Stimulated activated CD8-positive, alpha-beta memory T cell treated with anti-CD3 and anti-CD28 coated beads, Interleukin-7, amount 100 ng/mL, for 4 hours (primary cell): ENCODE results near the gene DNMBP.
"Not testable (repeated sequence)": the region's sequence is repeated elsewhere in the genome, so short reads cannot be mapped to it uniquely, and the experiment has no call there.

Experiments
- DNase-seq, 2 donors: peaks; one replicate each; pipeline ENCODE4 v3.0.0-alpha.2; 2020; ENCODE audit warnings: low read depth in 2 of 2

Gene DNMBP

DNA sequence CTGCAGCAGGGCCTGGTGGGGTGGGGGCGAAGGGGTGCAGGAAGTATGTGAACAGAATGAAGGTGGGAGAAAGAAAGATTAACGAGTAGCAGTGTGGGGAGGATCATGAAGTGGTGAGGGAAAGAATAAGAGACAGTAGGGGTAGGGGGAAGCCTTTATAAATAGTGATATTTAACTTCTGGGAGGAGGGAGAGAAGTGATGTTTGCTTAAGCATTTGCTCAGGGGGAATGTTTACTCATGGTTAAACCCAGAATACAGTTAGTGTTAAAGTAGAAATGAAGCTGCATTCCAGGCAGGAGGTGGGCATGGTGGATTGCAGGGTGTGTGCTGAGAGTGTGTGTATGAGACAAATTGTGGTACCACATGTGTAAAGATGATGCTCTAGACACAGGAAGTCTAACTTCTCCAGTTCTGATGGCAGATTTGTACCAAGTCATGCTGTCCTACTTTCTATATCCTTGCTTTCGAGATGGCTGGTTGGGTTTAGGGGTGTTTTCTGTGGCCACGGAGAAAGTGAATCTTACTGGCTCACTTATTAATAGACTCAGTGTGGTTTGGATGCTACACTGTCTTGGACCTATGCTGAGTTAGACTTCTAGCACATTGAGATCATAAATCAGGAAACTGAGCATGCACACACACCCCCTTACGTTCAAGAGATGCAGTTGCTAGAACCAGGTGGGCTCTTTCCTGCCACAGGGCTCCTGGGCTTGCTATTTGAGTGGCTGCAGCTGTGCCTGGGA lies 10.6 kb upstream of the DNMBP start:
- no peak for DNase-seq

DNA sequence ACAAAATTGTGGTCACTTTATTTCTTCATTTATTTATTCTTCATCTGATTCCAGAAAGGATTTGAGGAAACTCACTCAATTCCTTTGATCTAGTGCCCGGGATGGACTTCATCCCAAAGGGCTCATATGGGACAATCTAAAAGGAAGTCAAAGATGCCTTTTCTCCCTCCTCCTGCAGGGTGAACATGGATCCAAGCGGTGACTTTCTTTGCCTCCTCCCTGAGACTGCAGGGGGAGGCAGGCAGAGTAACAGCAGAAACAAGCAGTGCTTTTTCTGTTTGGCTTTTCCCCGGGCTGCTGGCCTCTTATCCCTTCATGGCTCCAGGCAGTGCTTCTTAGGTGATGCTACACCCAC lies 10.0 kb upstream of the DNMBP start:
- DNase-seq = no peak

DNA sequence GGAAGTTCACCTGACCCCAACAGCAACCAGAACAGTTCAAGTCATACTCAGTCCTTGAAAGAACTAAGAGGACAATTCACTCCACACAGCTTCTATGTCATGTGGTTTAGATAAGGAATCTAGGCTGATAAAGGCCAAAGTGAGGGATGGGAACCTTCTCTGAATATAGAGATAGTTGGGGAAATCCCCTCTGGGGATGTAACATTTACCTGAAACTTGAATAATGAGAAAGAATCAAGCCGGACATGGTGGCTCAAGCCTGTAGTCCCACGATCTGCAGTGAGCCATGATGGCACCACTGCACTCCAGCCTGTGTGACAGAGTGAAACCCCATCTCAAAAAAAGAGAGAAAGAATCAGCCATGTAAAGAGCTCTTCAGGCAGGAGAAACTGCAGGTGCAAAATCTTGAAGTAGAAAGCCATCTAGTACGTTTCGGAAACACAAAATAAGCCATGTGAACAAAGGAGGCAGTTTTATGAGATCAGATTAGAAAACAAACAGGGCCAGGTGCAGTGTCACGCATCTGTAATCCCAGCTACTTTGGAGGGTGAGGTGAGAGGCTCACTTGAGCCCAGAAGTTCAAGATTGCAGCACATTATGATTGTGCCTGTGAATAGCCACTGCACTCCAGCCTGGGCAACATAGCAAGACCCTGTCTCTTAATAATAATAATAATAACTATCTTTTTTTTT lies 4.5 kb upstream of the DNMBP start:
- no peak for DNase-seq

- no peak for DNase-seq
Observed at GRCh38 chr10:100013621-100014020, 3.9 kb upstream of the DNMBP start.

DNA sequence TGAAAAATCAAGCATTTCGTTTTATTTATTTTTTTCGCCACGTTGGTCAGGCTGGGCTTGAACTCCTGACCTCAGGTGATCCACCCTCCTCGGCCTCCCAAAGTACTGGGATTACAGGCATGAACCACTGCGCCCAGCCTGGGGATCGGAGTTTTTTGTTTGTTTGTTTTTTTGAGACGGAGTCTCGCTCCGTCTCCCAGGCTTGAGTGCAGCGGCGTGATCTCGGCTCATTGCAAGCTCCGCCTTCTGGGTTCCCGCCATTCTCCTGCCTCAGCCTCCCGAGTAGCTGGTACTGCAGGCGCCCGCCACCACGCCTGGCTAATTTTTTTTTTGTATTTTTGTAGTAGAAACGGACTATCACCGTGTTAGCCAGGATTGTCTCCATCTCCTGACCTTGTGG lies 2.2 kb upstream of the DNMBP start:
- not testable (repeated sequence) for DNase-seq

DNA sequence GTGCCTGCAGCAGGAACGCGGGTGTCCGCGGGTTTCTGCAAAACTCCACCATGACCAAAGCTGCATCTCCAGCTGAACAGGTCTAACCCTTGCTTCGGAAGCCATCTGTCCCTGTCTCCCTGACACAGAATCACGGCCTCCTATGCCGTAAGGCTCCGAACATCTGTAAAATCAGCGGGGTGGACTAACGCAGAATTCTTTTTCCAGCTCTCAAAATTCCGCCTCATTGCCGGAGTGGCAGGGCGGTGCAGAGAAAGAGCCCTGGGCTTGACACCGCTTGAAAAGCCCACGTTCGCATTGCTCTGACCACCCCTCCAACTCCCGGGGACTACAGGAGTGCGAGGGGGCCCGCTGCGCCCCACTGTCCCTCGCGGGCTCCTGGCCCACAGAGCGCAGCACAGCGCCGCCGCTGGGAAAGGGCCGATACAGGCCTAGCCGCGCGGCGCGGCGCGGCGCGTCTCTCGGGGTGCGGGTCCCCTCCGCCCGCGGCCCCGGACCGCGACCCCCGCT lies 409 bp downstream of the DNMBP start:
- DNase-seq = no peak

DNA sequence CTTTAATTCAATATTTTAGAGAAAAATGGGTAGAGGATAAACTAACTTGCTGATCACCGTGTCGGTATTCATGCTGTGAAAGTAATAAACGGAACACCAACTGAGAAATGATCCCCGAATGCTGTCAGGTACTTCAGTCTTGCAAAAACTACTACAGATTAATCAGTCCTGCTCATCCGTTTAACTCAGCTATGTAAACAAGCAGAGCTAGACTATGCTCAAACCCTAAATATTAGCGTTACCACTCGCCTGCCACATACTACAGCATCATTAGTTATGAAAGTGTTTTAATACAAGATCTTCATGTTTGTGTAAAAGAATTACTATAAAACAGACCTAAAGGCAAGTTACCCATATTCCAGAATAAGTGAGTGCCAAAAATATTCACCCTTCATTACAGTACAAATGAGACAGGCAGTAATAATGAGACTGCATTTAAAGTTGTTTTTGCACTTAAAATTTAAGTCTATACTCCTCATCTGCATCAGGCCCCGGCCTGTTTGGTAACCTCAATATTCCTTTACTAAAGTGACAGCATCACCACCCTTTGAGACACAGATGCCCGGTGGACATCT lies 952 bp downstream of the DNMBP start:
- DNase-seq = no peak

GRCh38 chr10:100008142-100008522 lies 1.6 kb downstream of the DNMBP start:
- no peak for DNase-seq

DNA sequence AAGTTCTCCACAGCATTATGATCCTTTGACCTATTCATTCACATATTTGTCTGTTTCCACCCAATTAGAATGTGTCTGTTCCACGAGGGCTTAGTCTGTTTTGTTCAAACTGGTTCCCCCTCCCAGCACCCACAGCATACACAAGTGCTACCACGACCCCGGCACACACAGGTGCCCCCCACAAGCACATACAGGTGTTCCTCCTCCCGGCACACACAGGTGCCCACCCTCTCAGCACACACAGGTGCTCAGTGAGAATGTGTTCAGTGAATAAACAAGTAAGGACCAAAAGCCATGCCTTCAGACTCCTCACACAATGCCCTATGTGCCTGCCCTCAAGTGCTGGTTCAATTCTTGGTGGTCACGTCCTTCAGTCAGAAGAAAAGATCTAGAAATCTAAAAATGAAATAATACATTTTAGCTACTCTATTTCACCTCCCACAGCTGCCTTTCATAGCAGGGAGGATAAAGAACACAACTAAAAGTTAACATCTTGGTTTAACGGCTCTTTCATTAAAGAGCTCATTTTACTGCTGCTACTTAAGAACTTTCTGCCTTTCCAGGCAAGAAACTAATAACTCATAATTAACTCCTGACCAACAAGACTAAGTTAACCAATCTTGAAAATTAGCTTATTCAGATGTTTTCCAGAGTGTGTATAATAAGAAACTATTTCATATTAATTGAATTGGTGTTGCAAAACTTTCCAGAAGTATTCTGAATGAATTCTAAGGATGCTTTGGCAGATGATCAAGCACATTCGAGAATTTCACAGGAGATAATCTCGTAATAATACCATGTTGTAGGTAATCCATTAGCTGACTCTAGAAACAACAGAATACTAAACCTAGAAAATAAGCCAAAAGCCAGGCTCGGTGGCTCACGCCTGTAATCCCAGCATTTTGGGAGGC lies 2.3 kb downstream of the DNMBP start:
- no peak for DNase-seq

GRCh38 chr10:100006243-100006886 lies 3.4 kb downstream of the DNMBP start:
- DNase-seq = no peak

- DNase-seq = no peak
Observed at GRCh38 chr10:100004805-100005510, 4.8 kb downstream of the DNMBP start.

- no peak for DNase-seq
Observed at GRCh38 chr10:100000109-100000644, 9.6 kb downstream of the DNMBP start.

DNA sequence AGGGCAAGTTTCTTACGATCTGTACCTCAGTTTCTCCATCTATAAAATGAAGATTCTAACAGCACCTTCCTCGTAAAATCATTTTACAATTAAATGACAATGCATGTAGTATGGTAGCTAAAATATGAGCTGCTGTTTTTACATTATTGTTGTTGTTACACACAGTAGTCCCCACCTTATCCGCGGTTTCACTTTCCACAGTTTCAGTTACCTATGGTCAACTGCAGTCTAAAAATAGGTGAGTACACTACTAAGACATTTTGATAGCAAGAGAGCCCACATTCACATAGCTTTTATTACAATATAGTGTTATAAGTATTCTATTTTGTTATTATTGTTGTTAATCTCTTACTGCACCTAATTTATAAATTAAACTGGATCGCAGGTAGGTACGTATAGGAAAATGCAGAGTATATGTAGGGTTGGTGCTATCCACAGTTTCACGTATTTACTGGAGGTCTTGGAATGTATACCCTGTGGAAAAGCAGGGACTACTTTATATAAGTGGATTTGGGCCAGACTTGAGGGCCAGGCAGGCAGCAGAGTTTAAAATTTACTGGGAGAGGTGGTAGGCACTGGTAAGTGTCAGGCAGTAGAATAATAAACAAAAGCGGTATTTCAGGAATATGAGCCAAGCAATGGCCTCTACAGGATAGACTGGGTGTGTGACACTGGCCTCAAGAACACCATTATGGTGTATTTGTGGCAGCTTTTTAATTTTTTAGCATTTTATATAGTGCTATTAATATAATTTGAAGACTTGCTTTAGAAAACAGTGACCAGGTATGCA lies 10.2 kb downstream of the DNMBP start:
- no peak for DNase-seq

DNA sequence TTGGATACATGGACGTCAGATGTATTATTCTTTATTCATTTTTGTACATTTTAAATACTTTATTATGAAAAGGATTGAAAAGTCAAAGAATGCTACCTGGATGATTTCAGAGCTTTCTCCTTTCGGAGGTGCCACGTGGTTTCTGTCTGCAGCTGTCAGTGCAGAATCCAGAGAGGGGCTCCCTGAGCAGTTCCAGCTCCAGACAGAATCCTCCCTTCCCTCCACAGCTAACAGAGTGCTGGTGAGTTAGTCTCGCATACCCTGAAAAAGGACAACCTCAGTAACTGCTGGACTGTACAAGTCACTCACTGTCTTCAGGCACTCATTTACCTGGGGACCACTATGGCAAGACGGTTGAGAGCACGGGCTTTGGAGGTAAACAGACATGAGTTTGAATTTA lies 10.9 kb downstream of the DNMBP start:
- DNase-seq = no peak

DNA sequence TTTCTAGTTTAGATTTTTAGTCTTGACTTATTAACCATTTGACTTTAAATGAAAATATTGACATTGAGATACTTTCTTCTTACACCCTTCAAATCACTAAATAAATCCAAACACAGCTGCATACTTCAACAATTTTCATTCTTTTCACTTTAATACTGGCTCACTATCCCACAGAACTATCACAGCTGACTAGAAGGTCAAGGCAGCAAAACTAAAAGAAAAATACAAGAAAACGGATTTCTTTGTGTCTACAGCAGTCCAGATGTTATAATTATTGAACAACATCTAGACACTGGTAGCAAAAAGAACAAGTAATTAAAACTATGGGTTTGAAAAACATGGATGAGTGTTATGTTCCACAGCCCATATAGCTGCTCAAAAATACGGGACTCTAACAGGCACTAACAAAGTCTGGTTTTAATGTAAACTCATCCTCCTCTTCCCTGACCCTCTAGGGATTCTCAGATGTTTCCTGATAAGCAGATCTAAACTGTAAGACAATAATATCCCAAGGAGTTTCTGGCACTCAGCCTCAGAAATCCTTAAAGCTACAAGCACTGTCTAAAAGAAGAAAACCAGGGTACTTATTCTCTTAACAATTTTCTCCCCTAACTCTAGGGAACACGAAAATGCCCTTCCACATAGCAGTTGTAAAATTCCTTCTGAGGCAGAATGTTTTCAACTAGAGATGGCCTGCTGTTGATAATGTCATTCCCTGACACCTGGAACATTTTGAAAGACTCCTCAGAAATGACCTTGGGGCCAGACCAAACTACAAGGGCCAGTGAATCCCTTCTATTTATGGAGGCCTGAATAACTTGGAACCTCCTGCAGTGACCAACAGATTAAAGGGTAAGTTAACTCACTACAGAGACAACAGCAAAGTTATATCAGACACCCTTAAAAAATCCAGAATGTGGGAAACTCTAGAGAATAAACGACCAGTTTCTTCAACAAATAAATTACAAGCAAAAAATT lies 12.8 kb downstream of the DNMBP start:
- no peak for DNase-seq

GRCh38 chr10:99995713-99996112 lies 14.0 kb downstream of the DNMBP start:
- DNase-seq = no peak

DNA sequence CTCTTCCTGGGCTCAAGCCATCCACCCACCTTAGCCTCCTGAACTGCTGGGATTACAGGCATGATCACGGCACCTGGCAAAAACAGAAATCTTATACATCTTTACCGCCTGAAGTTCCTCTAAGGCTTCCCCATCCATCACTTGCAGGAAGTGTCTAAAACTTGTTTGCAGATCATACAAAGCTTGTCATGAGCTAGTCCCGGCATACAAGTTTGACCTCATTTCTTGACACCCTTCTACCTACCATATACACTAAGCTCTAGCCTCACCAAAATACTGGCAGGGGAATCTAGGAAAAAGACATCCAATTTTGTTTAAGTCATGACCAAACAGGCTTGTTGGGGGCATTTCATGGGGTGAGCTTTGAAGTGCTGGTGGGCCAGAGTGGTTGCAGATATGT lies 14.5 kb downstream of the DNMBP start:
- no peak for DNase-seq

- DNase-seq = no peak
Observed at GRCh38 chr10:99994801-99995200, 14.9 kb downstream of the DNMBP start.
